Natural killer cell (primary cell): ENCODE data around the gene AGPAT4. TPM values are rescaled to one million over a fixed set of nuclear protein-coding genes. Genes with fewer than 3 reads are reported as not detected.

ENCODE experiments used
- ATAC-seq, 3 donors: fragments of 150-1000 bp in 2 of 3; fragments of 200-7000 bp in 1 of 3; cut with Tn5 transposase; 1 replicate in 1 of 3; 2 replicates in 2 of 3; pipeline ENCODE4 v1.10.0; 2021; ENCODE audit warnings: mild to moderate bottlenecking in 2 of 3, moderate library complexity in 2 of 3
- DNase-seq, 2 donors: peaks; one replicate each; pipeline versions ENCODE4 v3.0.0 to v3.0.0-alpha.2; 2013 to 2021; ENCODE audit warnings: mixed read lengths in 1 of 2
- H3K27ac ChIP-seq: one replicate; pipeline ENCODE4 v1.5.1; 2013; ENCODE audit warnings: mild to moderate bottlenecking, low read length
- H3K27me3 ChIP-seq: one replicate; pipeline ENCODE4 v1.6.1; 2013; ENCODE audit warnings: low read length; ENCODE audit not compliant: control insufficient read depth, insufficient read depth
- H3K36me3 ChIP-seq: one replicate; pipeline ENCODE4 v1.6.1; 2013; ENCODE audit warnings: low read length; ENCODE audit not compliant: control insufficient read depth, insufficient read depth
- H3K4me1 ChIP-seq: one replicate; pipeline ENCODE4 v1.6.1; 2013; ENCODE audit warnings: low read length; ENCODE audit not compliant: control insufficient read depth, insufficient read depth
- H3K4me3 ChIP-seq: one replicate; pipeline ENCODE4 v1.5.1; 2013; ENCODE audit warnings: low read length
- H3K9me3 ChIP-seq: one replicate; pipeline ENCODE4 v1.6.1; 2013; ENCODE audit warnings: low read length; ENCODE audit not compliant: control insufficient read depth, insufficient read depth
- H3K27ac Mint-ChIP-seq, 2 donors: one replicate each; pipeline ENCODE4 v1.8.0; 2022; ENCODE audit warnings: mild to moderate bottlenecking in 2 of 2, mixed read lengths in 2 of 2, moderate library complexity in 1 of 2
- H3K27me3 Mint-ChIP-seq, 2 donors: one replicate each; pipeline ENCODE4 v1.8.0; 2022; ENCODE audit warnings: low read depth in 2 of 2, mixed read lengths in 2 of 2
- H3K36me3 Mint-ChIP-seq: one replicate; pipeline ENCODE4 v1.8.0; 2022; ENCODE audit warnings: mixed read lengths
- H3K4me1 Mint-ChIP-seq, 2 donors: one replicate each; pipeline ENCODE4 v1.8.0; 2022; ENCODE audit warnings: mixed read lengths in 2 of 2
- H3K4me3 Mint-ChIP-seq: one replicate; pipeline ENCODE4 v1.8.0; 2022; ENCODE audit warnings: mild to moderate bottlenecking, moderate library complexity, mixed read lengths
- H3K9me3 Mint-ChIP-seq, 2 donors: one replicate each; pipeline ENCODE4 v1.8.0; 2022; ENCODE audit warnings: mixed read lengths in 2 of 2
- WGBS: methylation state at CpG from one replicate; pipeline ENCODE4 v1.1.7; 2013; ENCODE audit warnings: missing lambda C conversion rate; ENCODE audit not compliant: insufficient coverage; 5-methylcytosine and 5-hydroxymethylcytosine counted together
- intact Hi-C: fragments of 100-400 bp; cut with micrococcal nuclease; formaldehyde crosslinking; loops from one replicate; pipeline ENCODE4 v1.14.2; 2022
- total RNA-seq, 4 donors: library from RNA; stranded (reverse); fragments of 120-200 nt in 1 of 4; gene quantifications; one replicate each; pipeline versions ENCODE4 v1.2.3 to v1.2.4, GENCODE V29; 2013 to 2022
- TF ChIP-seq, protein P1 (sequence below): fragments of 200-600 bp; IDR thresholded peaks from one replicate; pipeline ENCODE4 v1.8.0; 2022; ENCODE audit warnings: antibody characterized with exemption

The AGPAT4 gene
- total RNA-seq, 3 donors from 2014 or later (not counting 1 experiment from before 2014, with no cell fraction given), result 24.5 to 38.1 (median 25.8) TPM

GRCh38 chr6:161302949-161303348 is 29.1 kb upstream of the AGPAT4 start:
- Mint-ChIP-seq H3K4me3 (no peak overlapping the region), H3K9me3 (no peaks in the 10 kb centered on the region), H3K4me1 (no peaks in the 10 kb centered on the region), H3K36me3 (no peaks in the 10 kb centered on the region), H3K27me3 (peaks cover 13 to 15% of the 10 kb centered on the region in 2 donors), H3K27ac (no peak overlapping the region)
- Histone ChIP-seq H3K9me3 (no peaks in the 10 kb centered on the region), H3K27ac (no peak overlapping the region), H3K36me3 (no peaks in the 10 kb centered on the region), H3K4me1 (no peaks in the 10 kb centered on the region), H3K27me3 (no peaks in the 10 kb centered on the region), H3K4me3 (no peak overlapping the region)
- DNase-seq (no peak), ATAC-seq (no peak)
- WGBS, result 89% methylated on average over 3 of the region's 6 CpGs
- TF ChIP-seq, protein P1, sequence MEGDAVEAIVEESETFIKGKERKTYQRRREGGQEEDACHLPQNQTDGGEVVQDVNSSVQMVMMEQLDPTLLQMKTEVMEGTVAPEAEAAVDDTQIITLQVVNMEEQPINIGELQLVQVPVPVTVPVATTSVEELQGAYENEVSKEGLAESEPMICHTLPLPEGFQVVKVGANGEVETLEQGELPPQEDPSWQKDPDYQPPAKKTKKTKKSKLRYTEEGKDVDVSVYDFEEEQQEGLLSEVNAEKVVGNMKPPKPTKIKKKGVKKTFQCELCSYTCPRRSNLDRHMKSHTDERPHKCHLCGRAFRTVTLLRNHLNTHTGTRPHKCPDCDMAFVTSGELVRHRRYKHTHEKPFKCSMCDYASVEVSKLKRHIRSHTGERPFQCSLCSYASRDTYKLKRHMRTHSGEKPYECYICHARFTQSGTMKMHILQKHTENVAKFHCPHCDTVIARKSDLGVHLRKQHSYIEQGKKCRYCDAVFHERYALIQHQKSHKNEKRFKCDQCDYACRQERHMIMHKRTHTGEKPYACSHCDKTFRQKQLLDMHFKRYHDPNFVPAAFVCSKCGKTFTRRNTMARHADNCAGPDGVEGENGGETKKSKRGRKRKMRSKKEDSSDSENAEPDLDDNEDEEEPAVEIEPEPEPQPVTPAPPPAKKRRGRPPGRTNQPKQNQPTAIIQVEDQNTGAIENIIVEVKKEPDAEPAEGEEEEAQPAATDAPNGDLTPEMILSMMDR, result no peak
- intact Hi-C loops, result no loop called here

- Histone ChIP-seq H3K9me3 (no peaks in the 10 kb centered on the region), H3K27me3 (no peaks in the 10 kb centered on the region), H3K27ac (no peak overlapping the region), H3K4me1 (no peaks in the 10 kb centered on the region), H3K36me3 (no peaks in the 10 kb centered on the region), H3K4me3 (no peak overlapping the region)
- Mint-ChIP-seq H3K36me3 (no peaks in the 10 kb centered on the region), H3K4me3 (no peak overlapping the region), H3K9me3 (no peaks in the 10 kb centered on the region), H3K4me1 (no peaks in the 10 kb centered on the region), H3K27ac (no peak overlapping the region), H3K27me3 (peaks cover 17 to 21% of the 10 kb centered on the region in 2 donors)
- 78% methylated on average over 2 of the region's 2 CpGs for WGBS
- intact Hi-C loops, result no loop called here
- ATAC-seq (no peak), DNase-seq (no peak)
- TF ChIP-seq, protein P1, result no peak
Observed at GRCh38 chr6:161301338-161301737, 27.5 kb upstream of the AGPAT4 start.

GRCh38 chr6:161300823-161301222 is 27.0 kb upstream of the AGPAT4 start:
- Mint-ChIP-seq H3K27ac (no peak overlapping the region), H3K9me3 (no peaks in the 10 kb centered on the region), H3K4me3 (no peak overlapping the region), H3K27me3 (peaks cover 17 to 24% of the 10 kb centered on the region in 2 donors), H3K4me1 (no peaks in the 10 kb centered on the region), H3K36me3 (no peaks in the 10 kb centered on the region)
- DNase-seq (no peak), ATAC-seq (no peak)
- no peaks in the 10 kb centered on the region for H3K4me1 ChIP-seq
- H3K4me3 ChIP-seq, result no peak overlapping the region
- intact Hi-C loops, result no loop called here
- peaks cover 2% of the 10 kb centered on the region for H3K27me3 ChIP-seq
- no peaks in the 10 kb centered on the region for H3K36me3 ChIP-seq
- no peak overlapping the region for H3K27ac ChIP-seq
- TF ChIP-seq, protein P1, result no peak
- no peaks in the 10 kb centered on the region for H3K9me3 ChIP-seq

GRCh38 chr6:161299726-161300125 is 25.9 kb upstream of the AGPAT4 start:
- WGBS, result 87% methylated on average over 4 of the region's 4 CpGs
- Histone ChIP-seq H3K9me3 (no peaks in the 10 kb centered on the region), H3K4me1 (no peaks in the 10 kb centered on the region), H3K27me3 (peaks cover 2% of the 10 kb centered on the region), H3K4me3 (no peak overlapping the region), H3K36me3 (no peaks in the 10 kb centered on the region), H3K27ac (no peak overlapping the region)
- Mint-ChIP-seq H3K4me3 (no peak overlapping the region), H3K27me3 (peaks cover 17 to 24% of the 10 kb centered on the region in 2 donors), H3K27ac (no peak overlapping the region), H3K36me3 (no peaks in the 10 kb centered on the region), H3K9me3 (no peaks in the 10 kb centered on the region), H3K4me1 (no peaks in the 10 kb centered on the region)
- DNase-seq, result no peak
- intact Hi-C loops, result no loop called here
- ATAC-seq, result no peak
- TF ChIP-seq, protein P1, result no peak
